Epithelial cell of prostate (primary cell): ENCODE data around the gene CSTPP1.

Source experiments
- DNase-seq: peaks from one replicate; pipeline ENCODE4 v3.0.0-alpha.2; 2011; ENCODE audit warnings: low read depth, low spot score
- H3K27ac ChIP-seq: fragments of 450-650 bp; 2 replicates; pipeline ENCODE4 v1.5.1; 2017; ENCODE audit warnings: mild to moderate bottlenecking

Gene CSTPP1

GRCh38 chr11:46936138-46937110, at the start of gene CSTPP1:
TSS of gene CSTPP1 (plus strand) at chr11:46936761. CDS start at chr11:46936806, 45 bp downstream.
- peak within 1 kb of the TSS; percentile 10 for H3K27ac ChIP-seq
- peak; percentile 64 for DNase-seq

DNA sequence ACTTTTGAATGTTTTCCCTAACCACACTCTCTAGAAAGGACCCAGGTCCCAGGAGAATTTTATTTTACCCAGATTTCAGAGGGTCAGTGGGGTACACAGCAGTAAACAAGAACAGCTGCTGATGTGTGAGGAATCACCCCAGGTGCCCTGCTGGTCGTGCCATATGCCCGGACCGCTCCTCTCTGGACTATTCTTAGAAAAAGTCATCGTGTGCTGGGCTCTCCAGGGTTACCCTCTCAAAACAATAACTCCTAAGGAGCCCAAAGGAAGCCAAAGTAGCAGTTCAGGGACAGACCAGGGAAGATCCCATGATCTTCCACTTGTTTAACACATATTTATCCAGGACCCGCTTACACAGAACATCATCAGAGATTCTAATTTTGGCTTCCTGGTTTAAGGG, 47.9 kb upstream of the CSTPP1 start:
- DNase-seq: no peak
- no peak overlapping the region for H3K27ac ChIP-seq

- no peak overlapping the region for H3K27ac ChIP-seq
- DNase-seq: no peak
Measured at GRCh38 chr11:46889251-46889650, 47.3 kb upstream of the CSTPP1 start.

GRCh38 chr11:46889689-46890475, 46.7 kb upstream of the CSTPP1 start:
- no peak overlapping the region for H3K27ac ChIP-seq
- DNase-seq: no peak

DNA sequence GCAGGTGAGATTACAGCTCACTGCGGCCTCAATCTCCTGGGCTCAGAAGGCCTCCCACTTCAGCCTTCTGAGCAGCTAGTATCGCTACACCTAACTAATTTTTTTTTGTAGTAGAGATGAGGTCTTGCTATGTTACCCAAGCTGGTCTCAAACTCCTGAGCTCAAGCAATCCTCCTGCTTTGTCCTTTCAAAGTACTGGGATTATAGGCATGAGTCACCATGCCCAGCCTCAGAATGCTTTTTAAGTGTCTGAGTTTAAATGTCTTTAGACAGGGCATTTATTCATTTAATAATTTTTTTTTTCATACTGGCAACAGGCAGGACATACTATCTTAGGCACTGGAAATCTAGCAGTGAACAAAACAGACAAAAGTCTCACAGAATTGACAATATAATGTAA, 45.9 kb upstream of the CSTPP1 start:
- DNase-seq: no peak
- no peak overlapping the region for H3K27ac ChIP-seq

GRCh38 chr11:46892109-46892508, 44.5 kb upstream of the CSTPP1 start:
- DNase-seq: no peak
- no peak overlapping the region for H3K27ac ChIP-seq

- no peak for DNase-seq
- no peak overlapping the region for H3K27ac ChIP-seq
Measured at GRCh38 chr11:46892838-46893237, 43.7 kb upstream of the CSTPP1 start.

- no peak for DNase-seq
- H3K27ac ChIP-seq: no peak overlapping the region
Measured at GRCh38 chr11:46894506-46894905, 42.1 kb upstream of the CSTPP1 start.

DNA sequence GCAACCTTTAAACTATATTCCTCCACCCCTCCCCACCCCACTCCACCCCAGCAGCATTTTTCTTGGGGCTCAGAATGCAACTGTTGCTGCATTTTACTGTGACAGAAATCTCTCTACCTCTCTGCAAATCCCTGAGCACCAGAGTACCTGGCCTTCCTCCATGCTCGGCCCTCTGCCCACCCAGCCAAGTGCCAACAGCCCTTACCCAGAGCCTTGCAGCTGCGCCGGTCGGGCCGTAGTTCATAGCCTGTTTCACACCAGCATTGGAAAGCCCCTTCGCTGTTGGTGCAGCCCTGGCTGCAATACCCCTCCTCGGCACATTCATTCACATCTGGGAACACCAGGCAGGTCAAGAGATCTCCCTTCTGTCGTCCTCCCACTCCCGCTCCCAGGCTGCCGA, 41.6 kb upstream of the CSTPP1 start:
- no peak for DNase-seq

GRCh38 chr11:46895821-46896220, 40.7 kb upstream of the CSTPP1 start:
- no peak for DNase-seq
- no peak overlapping the region for H3K27ac ChIP-seq

More for the DNA sequence above, 41.6 kb upstream of the CSTPP1 start:
- H3K27ac ChIP-seq: no peak overlapping the region

- DNase-seq: no peak
- no peak overlapping the region for H3K27ac ChIP-seq
Measured at GRCh38 chr11:46896719-46897406, 39.7 kb upstream of the CSTPP1 start.

GRCh38 chr11:46898396-46899095, 38.0 kb upstream of the CSTPP1 start:
- no peak for DNase-seq
- no peak overlapping the region for H3K27ac ChIP-seq

DNA sequence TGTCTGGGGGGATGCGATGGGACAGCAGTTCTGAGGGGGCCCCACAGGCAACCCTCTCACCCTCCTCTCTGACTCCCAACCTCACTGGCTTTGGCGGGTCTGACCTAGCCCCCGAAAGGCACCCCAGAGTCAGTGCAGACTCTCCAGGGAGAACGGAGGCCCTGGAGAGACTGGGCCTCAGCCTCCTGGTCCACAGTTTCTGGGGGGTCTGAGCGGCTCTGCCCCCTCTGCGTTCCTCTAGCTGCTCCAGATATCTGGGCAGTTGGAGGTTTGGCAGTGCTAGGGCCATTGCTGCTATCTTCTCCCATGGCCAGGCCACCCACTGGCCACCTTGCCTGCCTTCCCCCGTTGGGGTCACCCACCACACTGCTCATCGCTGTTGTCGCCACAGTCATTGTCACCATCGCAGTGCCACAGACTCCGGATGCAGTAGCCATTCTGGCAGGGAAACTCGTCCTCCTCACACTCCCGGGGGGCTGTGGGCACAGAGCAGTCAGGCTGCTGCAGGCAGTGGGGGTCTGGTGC, 37.0 kb upstream of the CSTPP1 start:
- H3K27ac ChIP-seq: no peak overlapping the region
- DNase-seq: no peak

DNA sequence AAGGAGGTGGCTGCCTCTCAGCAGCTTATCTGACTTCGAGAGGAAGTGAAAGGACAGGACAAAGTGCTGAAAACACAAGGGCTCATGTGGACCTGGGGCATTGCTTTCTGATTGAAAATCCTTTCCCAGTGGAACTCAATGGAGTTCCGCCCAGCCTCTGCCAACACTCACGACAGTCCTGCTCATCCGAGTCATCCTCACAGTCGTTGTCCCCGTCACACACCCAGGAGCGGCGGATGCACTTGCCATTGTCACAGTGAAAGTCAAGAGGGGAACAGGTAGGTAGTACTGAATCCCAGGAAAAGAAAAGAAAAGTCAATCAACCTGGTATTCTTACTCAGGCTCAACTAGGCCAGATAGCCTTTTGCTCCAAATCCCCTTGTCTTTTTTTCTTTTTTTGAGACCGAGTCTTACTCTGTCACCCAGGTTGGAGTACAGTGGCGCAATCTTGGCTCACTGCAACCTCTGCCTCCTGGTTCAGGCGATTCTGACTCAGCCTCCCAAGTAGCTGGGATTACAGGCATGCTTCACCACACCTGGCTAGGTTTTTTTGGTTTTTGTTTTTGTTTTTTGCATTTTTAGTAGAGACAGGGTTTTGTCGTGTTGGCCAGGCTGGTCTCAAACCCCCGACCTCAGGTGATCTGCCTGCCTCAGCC, 36.3 kb upstream of the CSTPP1 start:
- no peak for DNase-seq
- peak overlapping the region; percentile 21 for H3K27ac ChIP-seq

DNA sequence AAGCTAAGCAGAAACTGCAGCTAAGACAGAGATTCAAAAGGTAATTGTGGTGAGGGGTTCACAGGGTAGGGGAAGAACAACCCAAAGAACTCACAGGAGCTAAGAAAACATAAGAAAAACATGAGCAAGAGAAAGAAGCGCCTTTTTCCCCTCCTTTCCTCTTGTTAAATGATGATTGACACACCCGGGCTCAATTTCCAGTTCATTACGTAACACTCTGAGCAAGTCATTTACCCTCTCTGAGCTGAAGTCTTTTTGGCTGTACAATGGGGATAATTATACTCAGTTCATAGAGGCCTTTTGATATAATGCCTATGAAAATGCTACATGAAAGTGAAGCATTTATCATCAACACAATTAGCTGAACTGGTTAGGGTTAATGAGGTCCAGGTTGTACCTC, 35.4 kb upstream of the CSTPP1 start:
- DNase-seq: no peak
- H3K27ac ChIP-seq: no peak overlapping the region

DNA sequence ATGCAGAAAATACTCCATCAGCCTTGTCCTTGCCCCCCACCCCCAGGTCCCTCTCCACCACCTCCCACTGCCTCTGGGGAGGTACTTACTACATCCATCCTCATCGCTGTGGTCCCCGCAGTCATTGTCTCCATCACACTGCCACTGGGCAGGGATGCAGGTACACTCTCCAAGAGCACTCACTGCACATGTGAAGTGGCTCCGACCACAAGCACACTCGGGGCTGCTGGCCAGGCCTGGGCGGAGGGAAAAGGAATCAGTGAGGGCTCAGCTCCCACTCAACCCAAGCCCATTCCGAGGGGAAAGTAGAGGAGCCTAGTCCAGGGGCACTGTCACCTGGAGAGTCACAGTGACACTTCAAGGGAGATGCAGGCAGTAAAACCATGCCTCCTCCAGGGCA, 33.9 kb upstream of the CSTPP1 start:
- no peak overlapping the region for H3K27ac ChIP-seq
- no peak for DNase-seq

DNA sequence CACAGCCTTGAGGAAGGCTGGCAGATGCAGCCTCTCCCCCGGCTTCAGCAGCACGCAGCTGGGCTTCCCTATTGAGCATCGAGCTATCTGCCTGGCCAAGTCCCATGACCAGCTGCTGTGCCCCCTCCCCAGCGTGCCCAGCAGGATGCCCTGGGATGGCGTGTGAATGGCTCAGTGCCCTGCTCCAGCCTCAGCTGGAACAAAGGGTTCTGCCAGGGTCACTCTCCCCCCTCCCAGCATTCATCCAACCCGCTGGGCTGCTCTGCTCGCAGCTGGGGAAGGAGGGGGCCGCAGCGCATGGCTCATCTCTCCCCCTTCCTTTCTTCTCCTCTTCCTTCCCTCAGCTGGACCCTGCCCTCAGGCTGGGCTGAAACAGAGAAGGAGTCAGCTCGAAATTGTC, 32.7 kb upstream of the CSTPP1 start:
- H3K27ac ChIP-seq: no peak overlapping the region
- no peak for DNase-seq

DNA sequence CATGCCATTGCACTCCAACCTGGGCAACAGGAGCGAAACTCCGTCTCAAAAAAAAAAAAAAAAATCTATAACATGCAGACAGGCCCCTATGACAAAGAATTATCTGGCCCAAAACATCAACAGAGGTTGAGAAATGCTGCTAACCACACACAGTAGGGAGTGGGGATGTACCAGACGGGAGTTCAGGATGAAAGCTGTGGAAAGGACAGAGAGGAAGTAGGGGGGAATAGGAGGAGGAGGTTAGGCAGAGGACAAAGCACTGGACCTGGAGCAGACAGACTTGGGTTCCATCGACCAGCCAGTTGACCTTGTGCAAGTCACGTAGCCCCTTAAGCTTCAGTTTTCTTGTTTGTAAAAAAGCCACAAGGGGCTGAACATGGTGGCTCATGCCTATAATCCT, 30.8 kb upstream of the CSTPP1 start:
- H3K27ac ChIP-seq: no peak overlapping the region
- DNase-seq: no peak

- H3K27ac ChIP-seq: no peak overlapping the region
- DNase-seq: no peak
Measured at GRCh38 chr11:46906609-46907041, 29.9 kb upstream of the CSTPP1 start.
